ENCODE measurements around the gene HLA-F.

The HLA-F gene

DNA sequence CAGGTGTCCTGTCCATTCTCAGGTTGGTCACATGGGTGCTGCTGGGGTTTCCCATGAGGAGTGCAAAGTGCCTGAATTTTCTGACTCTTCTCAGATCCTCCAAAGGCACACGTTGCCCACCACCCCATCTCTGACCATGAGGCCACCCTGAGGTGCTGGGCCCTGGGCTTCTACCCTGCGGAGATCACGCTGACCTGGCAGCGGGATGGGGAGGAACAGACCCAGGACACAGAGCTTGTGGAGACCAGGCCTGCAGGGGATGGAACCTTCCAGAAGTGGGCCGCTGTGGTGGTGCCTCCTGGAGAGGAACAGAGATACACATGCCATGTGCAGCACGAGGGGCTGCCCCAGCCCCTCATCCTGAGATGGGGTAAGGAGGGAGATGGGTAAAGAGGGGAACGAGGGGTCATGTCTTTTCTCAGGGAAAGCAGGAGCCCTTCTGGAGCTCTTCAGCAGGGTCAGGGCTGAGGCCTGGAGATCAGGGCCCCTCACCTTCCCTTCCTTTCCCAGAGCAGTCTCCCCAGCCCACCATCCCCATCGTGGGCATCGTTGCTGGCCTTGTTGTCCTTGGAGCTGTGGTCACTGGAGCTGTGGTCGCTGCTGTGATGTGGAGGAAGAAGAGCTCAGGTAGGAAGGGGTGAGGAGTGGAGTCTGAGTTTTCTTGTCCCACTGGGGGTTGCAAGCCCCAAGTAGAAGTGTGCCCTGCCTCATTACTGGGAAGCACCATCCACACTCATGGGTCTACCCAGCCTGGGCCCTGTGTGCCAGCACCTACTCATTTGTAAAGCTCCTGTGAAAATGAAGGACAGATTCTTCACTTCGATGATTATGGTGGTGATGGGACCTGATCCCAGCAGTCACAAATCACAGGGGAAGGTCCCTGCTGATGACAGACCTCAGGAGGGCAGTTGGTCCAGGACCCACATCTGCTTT, 2.0 kb downstream of the HLA-F start:
- DNase-seq = peak; percentile 21

DNA sequence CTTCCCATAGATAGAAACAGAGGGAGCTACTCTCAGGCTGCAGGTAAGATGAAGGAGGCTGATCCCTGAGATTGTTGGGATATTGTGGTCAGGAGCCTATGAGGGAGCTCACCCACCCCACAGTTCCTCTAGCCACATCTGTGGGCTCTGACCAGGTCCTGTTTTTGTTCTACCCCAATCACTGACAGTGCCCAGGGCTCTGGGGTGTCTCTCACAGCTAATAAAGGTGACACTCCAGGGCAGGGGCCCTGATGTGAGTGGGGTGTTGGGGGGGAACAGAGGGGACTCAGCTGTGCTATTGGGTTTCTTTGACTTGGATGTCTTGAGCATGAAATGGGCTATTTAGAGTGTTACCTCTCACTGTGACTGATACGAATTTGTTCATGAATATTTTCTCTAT, 2.8 kb downstream of the HLA-F start:
- peak; percentile 35 for DNase-seq

DNA sequence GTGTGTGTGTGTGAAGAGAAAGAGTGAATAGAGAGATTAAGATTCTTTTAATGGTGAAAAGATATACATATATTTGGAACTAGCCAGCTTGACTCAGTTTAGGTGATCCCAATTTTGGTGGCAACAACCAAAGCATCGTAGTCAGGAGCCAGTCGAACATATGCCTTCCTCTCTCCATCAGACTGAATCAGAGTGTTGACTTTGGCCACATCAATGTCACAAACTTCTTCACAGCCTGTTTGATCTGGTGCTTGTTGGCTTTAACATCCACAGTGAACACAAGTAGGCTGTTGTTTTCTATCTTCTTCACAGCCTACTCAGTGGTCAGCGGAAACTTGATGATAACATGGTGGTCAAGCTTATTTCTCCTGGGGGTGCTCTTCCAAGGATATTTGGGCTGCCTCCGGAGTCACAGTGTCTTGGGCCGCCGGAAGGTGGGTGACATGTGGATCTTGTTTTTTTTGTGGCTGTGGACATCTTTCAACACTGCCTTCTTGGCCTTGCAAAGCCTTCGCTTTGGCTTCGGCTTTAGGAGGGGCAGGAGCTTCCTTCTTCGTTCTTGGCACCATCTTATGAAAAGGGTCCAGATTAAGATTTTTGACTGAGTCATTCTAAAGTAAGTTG, 3.4 kb downstream of the HLA-F start:
- peak; percentile 52 for DNase-seq

DNA sequence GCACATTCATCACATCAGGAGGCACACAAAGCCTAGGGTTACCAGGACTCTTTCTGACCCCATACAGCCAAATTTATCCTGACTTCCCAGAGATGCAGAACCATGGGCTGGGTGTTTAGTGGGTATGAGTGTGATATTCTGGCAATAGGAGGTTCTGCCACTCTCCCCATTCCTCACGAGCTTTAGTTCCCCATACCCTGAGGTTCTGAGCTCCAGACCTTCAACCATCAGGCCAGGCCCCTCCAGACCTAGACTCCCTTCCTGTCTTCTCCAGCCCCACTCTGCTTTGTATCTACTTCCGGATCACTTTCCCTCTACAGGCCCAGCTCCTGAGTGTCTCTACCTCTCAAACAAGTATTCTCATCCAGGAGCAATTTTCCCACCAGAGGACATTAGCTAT, 4.4 kb downstream of the HLA-F start:
- DNase-seq = no peak

DNA sequence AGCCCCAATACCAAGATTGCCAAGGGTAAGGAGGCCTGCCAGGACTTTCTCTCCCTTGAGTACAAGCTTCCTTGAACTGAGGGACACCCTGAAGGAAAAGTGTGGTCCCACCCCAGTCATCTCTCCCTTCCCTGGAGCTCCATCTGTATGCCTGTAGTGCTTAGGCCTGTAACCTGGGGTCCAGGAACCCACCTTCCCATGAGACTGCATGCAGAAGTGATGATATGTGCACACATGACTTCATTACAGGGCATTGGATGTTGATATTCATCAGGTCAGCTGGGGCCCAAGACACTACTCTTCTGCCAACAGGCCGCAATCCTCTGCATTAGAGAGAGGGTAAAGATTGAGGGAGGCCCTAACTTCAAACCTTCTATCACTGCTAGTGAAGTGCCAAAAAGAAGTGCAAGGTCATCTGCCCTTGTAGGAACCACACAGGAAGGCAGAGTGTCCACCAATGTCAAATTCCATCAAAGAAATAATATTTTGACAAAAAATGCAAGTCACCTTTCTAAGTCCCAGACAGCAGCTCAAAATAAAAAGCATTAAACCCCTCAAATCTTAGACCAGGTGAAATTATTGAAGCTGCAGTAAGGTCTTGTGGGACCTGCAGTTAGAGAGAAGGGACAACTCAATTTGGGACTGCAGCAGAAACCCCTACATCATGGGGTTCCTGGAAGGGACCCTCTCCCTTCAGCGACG, 5.1 kb downstream of the HLA-F start:
- peak; percentile 47 for DNase-seq

DNA sequence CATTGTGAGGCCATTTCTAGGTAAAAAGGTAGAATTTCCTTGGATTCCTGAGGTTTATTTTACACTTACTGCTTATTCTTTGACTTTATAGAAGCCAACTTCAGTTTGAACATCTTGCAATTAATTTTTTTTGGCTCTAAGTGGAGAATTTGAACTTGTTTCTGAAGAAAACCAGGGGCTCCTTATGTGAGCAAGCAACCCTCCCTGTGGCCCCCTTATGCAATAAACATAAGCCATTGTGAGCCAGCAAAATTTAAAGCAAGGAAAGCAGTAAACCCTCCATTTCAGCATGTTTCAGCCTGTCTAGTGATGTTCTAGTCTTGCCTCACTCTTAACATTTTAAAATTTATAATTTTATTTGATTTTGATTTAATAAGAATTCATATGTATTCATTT, 5.6 kb downstream of the HLA-F start:
- DNase-seq = no peak

DNA sequence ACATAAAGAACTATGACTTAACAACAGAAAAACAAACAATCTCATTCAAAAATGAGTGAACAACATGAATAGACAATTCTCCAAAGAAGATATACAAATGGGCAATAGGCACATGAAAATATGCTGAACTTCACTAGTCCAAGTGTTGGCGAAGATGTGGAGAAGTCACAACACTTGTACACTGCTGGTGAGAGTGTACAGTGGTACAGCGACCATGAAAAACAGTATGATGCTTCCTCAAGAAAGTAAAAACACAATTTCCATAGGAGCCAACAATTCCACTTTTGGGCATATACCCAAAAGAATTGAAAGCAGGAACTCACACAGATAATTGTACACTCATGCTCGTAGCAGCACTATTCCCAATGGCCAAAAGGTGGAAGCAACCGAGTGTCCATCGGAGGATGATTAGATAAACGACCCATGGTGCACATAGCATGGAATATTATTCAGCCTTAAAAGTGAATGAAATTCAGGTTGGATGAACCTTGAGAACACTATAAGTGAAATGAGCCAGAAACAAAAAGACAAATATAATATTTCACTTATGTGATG, 6.6 kb downstream of the HLA-F start:
- peak; percentile 34 for DNase-seq

DNA sequence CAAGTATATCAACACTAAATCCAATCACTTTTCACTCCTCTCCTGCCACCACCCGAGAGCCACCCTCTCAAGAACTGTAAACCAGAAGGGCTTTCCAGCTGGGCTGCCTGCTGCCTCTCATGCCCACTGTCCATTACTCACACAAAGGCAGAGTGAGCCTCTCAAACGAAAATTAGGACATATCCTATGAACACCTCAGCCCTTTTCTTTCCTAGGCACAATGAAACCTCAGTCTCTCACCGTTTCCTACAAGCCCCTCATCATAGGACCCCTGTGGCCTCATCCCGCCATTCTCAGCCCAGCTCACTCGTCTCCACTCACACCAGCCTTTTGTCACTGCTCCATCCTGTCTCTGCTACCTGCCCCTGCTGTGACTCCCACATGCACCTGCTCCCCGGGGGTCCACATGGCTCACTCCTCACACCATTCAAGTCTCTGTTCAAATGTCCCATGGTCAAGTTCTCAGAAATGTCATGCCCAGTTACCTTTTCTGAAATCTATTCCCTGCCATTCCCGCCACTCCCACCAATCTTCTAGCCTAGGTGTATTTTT, 7.4 kb downstream of the HLA-F start:
- DNase-seq = no peak

DNA sequence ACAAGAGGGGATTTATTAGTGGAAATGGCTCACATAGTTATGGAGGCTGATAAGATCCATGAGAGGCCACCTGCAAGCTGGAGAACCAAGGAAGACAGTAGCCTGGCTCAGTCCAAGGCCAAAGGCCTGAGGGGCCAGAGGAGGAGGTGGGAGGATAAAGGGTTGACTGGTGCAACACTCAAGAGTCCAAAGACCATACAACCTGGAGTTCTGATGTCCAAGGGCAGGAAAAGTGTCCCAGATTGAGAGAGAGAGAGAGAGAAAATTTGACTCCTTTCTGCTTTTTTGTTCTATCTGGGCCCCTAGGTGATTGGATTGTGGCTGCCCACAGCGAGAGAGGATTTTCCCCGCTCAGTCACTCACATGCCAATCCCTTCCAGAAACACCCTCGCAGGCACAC, 8.0 kb downstream of the HLA-F start:
- no peak for DNase-seq

DNA sequence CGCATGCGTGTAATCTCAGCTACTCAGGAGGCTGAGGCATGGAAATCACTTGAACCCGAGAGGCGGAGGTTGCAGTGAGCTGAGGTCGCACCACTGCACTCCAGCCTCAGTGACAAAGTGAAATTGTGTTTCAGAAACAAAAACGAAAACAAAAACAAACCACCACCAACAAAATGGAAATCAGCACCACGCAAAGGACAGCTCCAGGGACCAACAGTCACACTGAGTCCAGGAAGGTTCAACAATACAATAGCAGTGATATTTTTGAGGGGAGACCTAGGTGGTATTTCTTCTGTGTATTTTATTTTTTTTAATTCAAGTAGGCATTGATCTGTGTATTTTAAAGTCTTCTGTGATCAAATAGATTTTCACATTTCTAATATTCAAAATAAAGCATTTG, 9.8 kb downstream of the HLA-F start:
- no peak for DNase-seq

DNA sequence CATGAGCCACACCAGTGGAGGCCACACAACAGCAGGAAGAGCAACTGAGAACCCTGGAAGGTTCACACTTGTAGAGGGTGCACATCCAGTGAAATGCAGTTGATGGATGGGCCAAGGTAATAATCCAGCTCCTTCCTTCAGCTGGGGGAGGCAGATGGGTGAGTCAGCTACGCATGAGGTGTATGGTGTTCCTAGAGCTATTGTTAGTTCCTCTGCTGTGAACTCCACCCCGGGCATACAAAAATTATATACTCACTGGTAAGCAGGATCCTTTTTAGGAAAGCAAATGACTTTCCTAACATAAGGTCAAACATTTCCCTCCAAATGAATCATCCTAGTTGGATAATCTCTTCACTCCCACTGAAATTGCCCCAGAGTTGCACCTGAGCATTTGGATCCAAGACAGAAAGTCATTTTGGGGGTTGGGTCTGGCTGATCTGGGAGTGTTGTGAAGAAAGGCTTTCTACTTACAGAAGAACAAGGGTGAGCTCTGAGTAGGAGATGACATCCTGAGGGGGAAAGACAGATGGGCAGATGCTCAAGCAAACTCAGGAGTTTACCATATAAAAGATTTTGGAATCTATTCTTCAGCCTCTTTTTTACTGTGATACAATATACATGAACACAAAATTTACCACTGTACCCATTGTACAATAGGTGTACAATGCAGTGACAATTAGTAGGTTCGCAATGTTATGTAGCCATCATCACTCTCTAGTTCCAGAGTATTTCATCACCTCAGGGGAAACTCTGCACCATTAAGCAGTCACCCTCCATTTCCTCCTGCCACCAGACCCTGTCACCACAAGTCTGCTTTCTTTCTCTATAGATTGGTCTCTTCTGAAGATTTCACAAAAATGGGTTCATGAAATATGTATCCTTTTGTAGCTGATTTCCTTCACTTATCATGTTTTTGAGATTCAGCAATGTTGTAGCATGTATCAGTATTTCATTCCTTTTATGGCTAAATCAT, 11.1 kb downstream of the HLA-F start:
- no peak for DNase-seq

DNA sequence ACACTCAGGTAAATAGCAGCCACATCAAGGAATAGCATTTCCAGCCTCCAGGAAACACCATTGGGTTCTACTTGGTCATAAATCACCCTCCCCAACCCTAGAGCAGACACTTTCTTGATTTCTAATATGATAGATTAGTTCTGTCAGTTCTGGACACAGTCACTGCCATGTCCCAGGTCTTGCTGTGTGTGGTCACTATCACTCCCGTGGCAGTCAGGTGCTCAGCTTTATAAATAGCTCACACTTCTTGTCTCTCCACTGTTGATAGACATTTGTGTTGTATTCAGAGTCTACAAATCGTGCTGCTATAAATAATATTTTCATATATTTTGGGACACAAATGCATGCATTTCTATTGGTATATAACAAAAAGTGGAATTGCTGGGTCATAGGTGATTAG, 13.3 kb downstream of the HLA-F start:
- no peak for DNase-seq

DNA sequence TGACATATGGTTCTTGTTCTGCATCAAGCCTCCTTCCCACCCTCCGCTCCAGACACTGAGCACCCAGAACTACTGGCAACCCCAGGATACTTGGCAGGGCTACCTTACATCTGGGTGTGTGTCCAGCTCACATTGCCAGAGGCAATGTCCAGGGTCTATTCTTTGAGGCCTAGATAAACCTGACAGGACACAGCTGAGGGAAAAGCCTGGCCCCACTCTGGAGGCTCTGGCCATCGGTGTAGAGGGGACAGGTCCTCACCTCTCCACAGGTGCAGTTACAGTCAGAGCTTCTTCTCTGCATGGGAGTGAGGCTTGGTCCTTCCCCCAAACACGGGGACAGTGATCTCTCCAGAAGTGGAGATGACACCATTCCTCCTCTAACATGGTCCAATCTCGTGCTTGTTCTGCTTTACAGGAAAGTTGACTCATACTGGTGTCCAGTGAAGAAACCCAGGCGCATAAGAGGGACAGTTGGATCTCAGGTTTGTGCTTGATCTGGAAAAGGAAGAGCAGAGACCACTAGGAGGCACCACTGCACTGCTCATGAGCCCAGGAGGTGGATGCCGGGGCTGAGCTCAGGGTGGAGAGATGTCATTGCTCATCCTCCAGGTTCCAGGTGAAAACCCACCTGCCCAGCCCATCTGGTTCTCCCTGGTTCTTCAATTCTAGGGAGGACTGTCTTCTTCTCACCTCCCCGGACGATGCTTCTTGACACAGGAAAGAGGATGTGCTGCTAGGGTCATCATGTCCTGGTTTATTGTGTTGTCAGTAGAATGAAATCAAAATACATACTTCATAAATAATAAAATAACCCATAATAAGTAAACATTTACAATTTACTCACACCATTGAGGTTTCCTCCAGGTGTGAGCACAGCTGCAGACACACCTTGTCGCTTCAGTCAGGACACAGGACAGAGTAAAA, 14.7 kb downstream of the HLA-F start:
- peak; percentile 83 for DNase-seq

DNA sequence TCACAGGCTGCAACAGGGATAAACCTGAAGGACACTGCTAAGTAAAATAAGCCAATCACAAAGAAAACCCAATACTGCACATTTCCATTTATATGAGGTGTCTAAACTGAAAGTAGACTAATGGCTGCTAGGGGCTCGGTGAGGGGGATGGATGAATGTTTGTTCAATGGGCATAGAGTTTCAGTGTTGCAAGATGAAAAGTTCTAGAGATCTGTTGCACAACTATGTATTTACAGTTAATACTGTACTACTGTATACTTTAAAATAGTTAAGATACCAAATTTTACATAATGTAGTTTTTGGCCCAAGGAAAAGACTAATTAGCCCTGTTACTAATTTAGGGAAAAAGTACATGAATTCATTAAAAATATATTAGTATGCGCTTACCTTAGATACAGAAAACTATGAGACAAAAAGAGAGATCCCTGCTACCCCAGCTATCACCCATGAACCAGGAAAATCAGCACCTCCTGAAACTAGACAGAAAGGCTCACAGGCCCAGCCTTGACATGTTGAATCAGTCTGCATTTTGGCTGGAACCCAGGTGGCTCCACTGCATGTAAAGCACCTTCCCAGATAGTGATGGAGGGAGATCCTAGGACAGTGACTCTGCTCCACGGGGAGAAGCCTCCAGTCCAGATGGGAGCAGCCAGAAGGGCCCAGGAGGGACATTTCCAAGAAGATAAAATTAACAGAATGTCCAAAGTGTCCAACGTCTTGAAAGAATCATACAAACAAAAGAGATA, 16.1 kb downstream of the HLA-F start:
- no peak for DNase-seq

DNA sequence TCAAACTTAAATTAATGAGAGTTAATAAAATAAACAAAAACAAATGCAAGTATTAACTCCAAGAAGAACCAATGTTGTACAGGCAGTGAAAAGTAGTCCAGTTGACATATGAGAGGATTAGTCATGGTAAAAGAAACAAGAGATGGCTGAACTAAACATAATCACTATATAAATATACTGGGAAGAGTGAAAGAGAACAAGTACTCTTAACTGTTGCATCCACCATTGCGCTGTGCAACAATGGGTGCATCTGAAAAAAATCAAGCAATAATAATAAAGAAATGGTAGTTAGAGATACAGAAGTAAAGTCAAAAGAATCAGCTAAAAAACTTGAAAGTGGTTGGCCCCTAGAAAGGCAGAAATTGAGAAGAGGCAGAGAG, 16.6 kb downstream of the HLA-F start:
- no peak for DNase-seq

DNA sequence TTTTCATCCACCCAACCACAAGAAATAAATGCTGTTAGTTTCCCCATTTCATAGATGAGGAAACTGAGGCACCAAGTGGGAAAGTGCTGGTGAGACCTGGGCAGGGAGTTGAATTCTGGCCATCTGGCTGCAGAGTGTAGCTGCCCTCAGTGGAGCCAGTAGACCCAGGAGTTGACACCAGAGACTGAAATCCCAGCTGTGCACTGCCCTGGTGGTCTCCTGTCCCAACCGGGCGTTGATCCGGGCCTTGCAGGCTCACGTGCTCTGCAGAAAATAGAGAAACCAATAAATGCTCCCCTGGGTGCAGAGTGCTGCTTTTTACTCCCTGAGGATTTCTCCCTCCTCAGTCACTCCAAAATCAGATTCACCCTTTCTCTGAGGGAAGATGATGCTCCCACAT, 18.4 kb downstream of the HLA-F start:
- DNase-seq = no peak

DNA sequence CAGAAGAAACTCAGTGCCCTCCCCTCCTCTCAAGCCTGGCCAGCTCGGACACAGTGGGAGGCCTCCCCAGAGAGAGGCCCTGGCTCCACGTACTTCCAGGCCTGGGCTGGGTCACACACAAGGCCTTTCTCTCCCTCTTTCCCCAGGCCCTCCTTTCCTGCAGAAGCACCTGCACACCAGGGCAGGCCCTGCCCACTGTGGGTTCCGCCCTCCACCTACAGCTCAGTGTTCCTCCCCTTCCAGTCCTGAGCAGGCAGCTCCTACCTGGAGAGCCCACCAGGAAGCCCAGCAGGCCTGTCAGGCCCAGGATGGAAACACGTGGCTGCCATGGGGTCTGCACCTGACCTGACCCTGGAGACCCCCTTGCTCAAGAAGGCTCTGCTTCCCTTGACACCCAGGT, 18.9 kb downstream of the HLA-F start:
- no peak for DNase-seq

DNA sequence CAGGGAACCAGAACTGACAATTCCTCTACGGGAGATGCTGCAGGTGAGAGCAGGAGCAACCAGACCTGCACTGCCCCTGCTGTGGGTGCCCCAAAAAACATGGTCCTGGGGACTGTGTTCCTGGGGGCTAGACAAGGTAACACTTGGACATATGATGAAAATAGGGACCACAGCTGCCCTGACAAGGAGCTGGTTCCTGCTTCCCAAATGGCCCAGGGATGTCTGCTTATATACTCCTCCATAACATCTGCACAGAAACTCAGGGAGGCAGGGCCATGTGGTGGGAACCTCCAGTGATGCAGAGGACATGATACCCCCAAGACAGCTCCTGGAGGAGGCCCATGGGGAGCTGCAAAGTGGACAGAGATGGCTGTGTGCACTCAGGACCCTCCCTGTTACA, 19.8 kb downstream of the HLA-F start:
- DNase-seq = no peak

DNA sequence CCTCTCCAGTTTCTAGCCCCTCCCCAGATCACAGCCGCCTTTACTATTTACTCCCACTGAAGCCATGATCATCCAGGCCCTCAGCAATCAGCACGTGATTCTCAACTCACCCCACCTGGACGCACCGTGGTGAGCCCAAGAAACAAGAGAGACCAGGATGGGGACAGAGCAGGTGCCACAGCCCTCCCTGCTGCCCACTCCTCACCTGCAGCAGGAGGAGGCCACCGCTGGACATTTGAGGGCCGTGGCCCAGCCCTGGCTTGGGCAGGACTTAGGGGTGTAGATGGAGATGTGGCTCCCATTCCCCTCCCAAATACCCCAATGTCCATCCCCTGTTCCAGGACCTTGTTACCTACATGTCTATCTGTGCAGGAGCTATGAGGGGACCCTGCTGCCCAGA, 20.3 kb downstream of the HLA-F start:
- no peak for DNase-seq

DNA sequence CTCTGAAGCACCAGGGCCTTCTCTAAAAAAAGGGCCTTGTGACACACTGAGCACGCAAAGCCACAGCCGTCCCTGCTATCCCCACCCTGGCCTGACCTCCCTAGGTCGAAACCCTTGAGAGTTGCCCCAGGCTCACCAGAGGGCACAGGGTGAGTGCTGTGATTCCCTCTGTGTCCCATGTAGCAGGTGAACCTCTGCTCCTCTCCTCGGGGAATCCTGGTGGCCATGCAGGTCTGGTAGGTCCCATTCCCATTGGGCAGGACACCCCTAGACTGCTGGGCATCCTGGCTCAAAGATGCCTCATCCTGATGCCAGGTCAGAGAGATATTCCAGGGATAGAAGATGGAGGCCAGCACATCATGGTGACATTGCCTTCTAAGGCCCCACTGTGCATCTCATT, 20.9 kb downstream of the HLA-F start:
- DNase-seq = no peak

Measured in CD4-positive, alpha-beta T cell treated with Interleukin-17A for 1 hour (primary cell).